Ovary (tissue), 3 donors: Measurements from ENCODE around the gene ARHGEF1.

Experiments used
- CTCF ChIP-seq, 3 donors: fragments of 450-650 bp in 2 of 3; fragments of 200-600 bp in 1 of 3; IDR thresholded peaks; one replicate each; pipeline versions ENCODE4 v1.5.1 to v1.8.0; 2016 to 2022; ENCODE audit warnings: antibody characterized with exemption in 3 of 3, mild to moderate bottlenecking in 1 of 3
- EP300 ChIP-seq: sonication (generic); formaldehyde crosslinking; IDR thresholded peaks from one replicate; pipeline ENCODE4 v1.6.1; 2017; ENCODE audit warnings: antibody characterized with exemption
- POLR2A ChIP-seq: fragments of 450-650 bp; IDR thresholded peaks from one replicate; pipeline ENCODE4 v1.6.1; 2017; ENCODE audit warnings: antibody characterized with exemption, mild to moderate bottlenecking, moderate library complexity
- donor health status: DM: no; HTN: no; CAD: no.

- TF ChIP-seq POLR2A (no peak), CTCF (IDR thresholded peaks at IDR 0.05) (no peak), EP300 (no peak)
These were observed 21.1 kb upstream of the ARHGEF1 start for GRCh38 chr19:41861846-41862245.
